HG02798 (cell line): ENCODE results near the gene MRPS17.

Source experiments
- ATAC-seq: cut with Tn5 transposase; IDR thresholded peaks from one replicate; pipeline ENCODE4 v1.9.1; 2021; ENCODE audit warnings: mild to moderate bottlenecking; ENCODE audit not compliant: unreplicated experiment, poor library complexity

MRPS17 gene

GRCh38 chr7:55970561-55970960 is 18.9 kb downstream of the MRPS17 start:
- no peak for ATAC-seq

- no peak for ATAC-seq
Measured at GRCh38 chr7:55970978-55971377, 19.3 kb downstream of the MRPS17 start.

DNA sequence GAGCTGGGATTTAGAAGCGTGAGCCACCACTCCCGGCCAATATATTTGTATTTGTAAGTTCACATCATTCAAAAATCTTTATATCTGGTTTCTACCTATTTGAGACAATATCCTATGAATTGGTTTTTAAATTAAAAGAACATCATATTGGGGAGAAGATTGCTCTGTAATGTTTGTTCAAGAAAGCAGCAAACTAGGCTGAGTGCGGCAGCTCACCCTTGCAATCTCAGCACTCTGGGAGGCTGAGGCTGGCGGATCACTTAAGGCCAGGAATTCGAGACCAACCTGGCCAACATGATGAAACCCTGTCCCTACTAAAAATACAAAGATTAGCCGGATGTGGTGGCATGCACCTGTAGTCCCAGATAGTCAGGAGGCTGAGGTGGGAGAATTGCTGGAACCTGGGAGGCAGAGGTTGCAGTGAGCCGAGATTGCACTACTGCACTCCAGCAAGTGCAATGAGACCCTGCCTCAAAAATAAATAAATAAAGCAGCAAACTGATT is 22.1 kb downstream of the MRPS17 start:
- no peak for ATAC-seq

DNA sequence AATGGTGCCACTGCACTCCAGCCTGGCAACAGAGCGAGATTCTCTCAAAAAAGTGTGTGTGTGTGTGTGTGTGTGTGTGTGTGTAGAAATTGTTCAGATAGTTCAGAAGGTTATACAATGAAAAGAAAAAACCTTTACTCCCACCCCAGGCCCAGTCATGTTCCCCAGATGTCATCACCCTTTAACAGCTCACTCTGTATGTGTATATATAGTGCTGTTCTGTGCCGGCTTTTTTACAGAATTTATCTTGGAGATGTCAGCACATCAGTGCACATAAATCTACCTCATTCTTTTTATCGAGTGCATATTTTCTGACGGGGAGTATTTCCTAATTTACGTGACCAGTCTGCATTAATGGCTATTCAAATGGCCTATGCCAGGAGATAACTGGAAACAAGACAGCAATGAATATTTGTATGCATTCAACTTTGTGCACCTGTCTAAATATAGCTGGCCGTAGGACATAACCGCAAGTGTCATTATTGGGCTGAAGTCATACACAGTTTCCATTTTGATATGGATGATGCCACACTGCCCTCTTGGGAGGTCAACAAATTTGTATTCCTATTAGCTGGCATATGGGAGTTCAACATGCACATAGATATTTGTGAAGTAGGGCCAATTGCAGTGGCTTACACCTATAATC is 24.4 kb downstream of the MRPS17 start:
- ATAC-seq = no peak

DNA sequence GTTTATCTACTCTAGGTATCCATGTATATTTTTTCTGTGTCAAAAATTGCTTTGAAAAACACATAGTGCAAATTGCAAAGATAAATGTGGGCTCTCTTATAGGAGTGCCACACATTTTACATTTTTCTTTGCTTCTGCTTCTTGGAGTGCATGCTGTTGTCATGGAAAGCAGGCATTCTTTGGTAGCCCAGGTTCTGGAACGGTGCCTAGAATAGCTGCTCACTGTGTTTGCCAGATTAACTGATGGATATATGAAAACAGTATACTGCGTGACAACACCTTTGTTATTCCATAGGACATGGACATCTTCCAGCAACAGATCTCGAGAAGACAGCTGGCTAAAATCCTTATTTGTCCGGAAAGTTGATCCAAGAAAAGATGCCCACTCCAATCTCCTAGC is 26.2 kb downstream of the MRPS17 start:
- ATAC-seq = no peak

GRCh38 chr7:55980266-55980665 is 28.6 kb downstream of the MRPS17 start:
- ATAC-seq = no peak

DNA sequence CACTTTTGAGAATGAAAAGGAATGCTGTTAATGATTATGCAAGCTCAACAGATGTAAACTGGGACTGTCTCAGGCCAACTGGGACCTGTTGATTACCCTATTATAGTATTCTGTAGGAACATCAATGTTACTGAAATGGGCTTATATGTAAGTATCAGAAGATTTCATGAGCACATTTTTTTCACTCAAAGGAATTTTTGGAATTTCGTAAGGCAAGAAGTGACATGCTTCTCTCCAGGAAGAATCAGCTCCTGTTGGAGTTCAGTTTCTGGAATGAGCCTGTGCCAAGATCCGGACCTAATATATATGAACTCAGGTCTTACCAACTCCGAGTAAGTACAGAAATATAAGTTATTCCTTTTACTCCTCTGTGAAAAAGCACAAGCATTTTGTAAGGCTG is 31.9 kb downstream of the MRPS17 start:
- ATAC-seq = no peak

DNA sequence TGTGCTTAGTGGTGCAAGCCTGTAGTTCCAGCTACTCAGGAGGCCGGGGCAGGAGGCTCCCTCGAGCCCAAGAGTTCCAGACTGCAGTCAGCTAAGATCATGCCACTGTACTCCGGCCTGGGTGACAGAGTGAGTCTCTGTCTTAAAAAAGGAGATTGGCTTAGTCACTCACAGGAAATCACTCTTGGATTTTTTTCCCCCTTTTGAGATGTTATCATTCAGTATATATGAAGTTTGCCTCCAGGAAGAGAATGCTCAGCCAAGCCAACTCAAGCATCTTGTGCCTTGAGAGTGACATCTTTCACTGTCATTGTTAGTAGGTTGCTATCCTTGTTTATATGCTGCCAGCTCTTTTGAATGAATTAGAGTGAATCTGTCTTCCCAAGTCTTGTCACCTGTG is 40.7 kb downstream of the MRPS17 start:
- no peak for ATAC-seq

DNA sequence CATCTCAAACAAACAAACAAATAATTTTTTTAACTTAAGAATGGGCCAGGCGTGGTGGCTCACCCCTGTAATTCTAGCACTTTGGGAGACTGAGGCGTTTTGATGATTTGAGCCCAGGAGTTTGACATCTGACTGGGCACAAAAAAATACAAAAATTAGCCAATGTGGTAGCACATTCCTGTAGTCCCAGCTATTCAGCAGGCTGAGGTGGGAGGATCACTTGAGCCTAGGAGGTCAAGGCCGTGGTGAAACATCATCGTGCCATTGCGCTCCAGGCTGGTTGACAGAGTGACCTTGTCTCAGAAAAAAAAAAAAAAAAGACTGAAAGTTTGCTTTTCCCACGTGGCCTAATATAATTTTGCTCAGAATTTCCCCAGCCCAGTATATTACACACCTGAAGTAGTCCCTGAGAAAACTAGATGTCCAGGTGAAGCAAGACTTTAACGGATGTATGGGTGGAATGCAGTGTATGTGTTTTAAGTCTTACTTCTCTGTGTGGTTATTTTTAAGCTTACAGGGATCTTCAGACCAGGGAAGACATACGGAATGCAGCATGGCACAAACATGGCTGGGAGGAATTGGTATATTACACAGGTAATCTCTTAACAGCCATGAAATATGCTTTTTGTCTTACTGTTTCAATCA is 45.3 kb downstream of the MRPS17 start:
- no peak for ATAC-seq

DNA sequence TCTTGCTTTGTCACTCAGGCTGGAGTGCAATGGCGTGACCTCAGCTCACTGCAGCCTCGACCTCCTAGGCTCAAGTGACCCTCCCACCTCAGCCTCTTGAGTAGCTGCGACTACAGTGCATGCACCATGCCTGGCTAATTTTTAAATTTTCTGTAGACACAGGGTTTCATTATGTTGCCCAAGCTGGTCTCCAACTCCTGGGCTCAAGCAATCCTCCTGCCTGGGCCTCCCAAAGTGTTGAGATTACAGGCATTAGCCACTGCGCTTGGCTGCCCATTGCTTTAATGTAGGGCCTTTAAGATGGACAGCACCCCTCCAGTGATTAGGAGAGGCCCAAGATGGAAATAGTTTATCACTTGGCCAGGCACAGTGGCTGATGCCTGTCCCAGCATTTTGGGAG is 52.1 kb downstream of the MRPS17 start:
- no peak for ATAC-seq
